Stimulated activated CD8-positive, alpha-beta memory T cell treated with anti-CD3 and anti-CD28 coated beads, Interleukin-12 subunit alpha, Interleukin-12 subunit beta, amount 100 ng/mL, for 4 hours (primary cell): ENCODE results near the gene EMP3.
"Not testable (repeated sequence)": the region's sequence is repeated elsewhere in the genome, so short reads cannot be mapped to it uniquely, and the experiment has no call there.

Source experiments
- DNase-seq: peaks from one replicate; pipeline ENCODE4 v3.0.0-alpha.2; 2020; ENCODE audit warnings: low read depth

Gene EMP3, protein sequence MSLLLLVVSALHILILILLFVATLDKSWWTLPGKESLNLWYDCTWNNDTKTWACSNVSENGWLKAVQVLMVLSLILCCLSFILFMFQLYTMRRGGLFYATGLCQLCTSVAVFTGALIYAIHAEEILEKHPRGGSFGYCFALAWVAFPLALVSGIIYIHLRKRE

GRCh38 chr19:48325265-48325910 lies at the start of gene EMP3:
Gene EMP3 (plus strand): TSS chr19:48325552. CDS start chr19:48326845, 1,293 bp downstream.
- peak; percentile 70 for DNase-seq

DNA sequence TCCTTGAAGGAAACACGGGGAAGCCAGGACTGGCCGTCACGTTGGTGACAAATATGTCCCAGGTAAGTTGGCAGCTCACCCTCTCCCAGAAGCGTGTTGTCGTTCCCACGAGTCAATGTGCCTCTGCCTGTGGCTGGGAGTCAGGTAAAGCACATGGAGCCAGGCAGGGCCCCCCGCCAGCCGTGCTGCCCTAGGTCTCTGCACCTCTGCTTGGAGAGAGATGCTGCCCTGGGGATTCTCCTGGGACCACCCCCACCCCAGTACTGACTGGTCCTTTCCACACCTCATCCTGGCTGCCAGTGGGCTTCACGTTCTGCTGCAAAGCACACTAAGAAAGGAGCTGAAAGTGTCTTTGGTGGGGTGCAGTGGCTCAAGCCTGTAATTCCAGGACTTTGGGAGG lies 45.6 kb upstream of the EMP3 start:
- no peak for DNase-seq

DNA sequence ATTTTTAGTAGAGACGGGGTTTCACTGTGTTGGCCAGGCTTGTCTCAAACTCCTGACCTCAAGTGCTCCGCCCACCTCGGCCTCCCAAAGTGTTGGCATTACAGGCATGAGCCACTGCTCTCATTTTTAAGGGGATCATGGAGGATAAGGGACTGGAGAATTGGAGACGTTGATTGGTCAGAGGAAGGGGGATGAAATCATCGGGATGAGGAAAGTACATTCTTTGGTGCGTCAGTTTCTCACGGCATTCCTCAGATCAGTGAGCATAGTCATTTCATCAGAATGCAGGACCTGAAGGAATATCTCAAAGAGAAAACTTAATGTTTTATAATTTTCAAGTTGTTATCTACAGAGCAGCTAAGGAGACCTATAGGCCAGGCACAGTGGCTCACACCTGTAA lies 41.4 kb upstream of the EMP3 start:
- DNase-seq: no peak

DNA sequence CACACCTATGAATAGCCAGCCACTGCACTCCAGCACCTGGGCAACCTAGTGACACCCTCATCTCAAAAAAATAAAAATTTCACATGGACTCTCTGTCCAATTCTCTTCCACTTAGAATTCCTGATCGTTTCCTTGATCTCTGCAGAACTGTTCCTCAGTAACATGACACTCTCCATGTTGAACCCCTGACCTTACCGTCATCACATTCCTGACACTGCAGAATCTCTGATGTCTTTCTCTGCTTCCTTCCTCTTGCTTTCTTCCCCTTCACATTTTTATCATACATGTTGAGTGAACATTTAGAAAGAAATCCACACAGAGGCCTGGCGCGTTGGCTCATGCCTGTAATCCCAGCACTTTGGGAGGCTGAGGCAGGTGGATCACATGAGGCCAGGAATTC lies 40.5 kb upstream of the EMP3 start:
- DNase-seq: no peak

- DNase-seq: no peak
Measured at GRCh38 chr19:48287748-48288147, 37.6 kb upstream of the EMP3 start.

GRCh38 chr19:48290401-48290770 lies 35.0 kb upstream of the EMP3 start:
- DNase-seq: no peak

GRCh38 chr19:48290771-48291488 lies 34.4 kb upstream of the EMP3 start:
- peak; percentile 36 for DNase-seq

DNA sequence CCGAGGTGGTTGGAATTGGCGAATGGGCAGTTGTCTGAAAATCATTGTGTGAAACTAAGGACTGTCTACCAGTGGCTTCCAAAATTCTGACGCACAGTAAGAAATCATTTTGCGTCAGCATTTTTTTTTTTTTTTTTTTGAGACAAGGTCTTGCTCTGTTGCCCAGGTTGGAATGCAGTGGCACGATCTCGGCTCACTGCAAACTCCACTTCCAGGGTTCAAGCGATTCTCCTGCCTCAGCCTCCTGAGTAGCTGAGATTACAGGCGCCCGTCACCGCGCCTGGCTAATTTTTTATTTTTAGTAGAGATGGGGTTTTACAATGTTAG lies 33.9 kb upstream of the EMP3 start:
- DNase-seq: not testable (repeated sequence)

- no peak for DNase-seq
Measured at GRCh38 chr19:48292798-48293197, 32.6 kb upstream of the EMP3 start.

GRCh38 chr19:48295458-48295857 lies 29.9 kb upstream of the EMP3 start:
- no peak for DNase-seq

DNA sequence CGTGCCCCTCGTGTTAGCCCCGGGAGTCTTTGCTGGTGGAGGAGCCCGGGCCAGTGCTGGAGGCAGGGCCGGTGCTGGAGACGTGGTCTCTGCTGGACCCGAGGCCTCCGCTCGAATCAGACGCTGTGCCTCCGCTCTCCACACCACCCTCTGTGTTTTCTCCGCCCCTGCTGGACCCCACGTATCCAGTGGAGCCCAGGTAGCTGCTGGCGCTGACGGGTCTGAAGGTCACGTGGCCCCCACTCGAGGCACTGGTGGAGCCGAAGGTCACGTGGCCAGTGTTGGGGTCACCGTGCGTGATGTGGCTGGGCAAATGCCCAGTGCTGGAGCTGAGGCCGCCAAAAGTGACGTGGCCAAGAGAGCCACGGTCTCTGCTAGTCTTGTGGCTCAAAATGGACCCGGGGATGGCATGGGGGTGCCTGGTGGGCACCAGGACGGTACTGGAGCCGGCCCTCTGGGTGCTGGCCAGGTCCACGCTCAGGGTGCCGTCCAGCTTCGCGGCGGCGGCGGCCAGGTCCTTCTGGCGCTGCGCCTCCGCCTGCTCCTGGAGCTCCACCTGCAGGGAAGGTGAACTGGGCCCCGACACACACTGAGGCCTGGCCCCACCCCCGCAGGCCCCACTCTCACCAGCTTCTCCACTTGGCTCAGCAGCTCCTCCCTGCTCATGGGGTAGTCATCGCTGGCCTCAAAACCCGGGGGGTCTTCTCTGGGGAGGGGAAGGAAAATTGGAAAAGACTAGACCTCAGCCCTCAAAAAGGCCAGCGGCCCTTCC lies 28.2 kb upstream of the EMP3 start:
- no peak for DNase-seq

DNA sequence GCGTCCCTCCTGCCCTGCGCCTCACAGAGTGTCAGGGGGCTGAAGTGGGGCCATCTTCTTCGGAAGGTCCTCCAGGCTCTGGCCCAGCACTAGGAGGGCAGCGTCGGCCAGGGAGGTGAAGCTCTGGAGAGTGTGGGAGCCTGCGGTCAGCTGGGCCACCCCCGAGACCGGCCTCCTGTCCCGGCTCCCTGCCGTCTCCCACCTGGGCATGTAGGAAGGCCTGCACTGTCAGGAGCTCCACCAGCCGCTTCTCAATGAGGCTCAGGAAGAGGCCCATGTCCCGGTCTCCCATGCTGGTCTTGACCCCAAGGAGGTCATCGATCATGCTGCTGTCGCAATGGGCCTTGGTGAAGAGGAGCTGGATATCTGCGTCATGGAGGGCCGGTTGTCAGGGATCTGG lies 27.4 kb upstream of the EMP3 start:
- DNase-seq: no peak

DNA sequence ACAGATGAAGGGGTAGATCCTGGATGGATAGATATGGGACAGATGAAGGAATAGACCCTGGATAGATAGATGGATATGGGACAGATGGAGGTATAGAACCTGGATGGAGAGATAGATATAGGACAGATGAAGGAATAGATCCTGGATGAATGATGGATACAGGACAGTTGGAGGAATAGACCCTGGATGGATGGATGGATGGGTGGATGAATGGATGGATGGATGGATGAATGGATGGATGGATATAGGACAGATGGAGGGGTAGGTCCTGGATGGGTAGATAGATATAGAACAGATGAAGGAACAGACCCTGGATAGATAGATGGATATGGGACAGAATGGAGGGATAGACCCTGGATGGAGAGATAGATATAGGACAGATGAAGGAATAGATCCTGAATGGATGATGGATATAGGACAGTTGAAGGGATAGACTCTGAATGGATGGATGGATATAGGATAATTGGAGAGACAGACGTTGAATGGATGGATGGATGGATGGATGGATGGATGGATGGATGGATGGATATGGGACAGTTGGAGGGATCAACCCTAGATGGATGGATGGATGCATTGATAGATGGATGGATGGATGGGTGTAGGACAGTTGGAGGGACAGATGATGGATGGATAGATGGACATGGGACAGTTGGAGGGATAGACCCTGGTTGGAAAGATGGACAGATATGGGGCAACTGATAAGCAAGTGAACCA lies 23.3 kb upstream of the EMP3 start:
- DNase-seq: no peak

GRCh38 chr19:48302600-48302959 lies 22.8 kb upstream of the EMP3 start:
- no peak for DNase-seq

DNA sequence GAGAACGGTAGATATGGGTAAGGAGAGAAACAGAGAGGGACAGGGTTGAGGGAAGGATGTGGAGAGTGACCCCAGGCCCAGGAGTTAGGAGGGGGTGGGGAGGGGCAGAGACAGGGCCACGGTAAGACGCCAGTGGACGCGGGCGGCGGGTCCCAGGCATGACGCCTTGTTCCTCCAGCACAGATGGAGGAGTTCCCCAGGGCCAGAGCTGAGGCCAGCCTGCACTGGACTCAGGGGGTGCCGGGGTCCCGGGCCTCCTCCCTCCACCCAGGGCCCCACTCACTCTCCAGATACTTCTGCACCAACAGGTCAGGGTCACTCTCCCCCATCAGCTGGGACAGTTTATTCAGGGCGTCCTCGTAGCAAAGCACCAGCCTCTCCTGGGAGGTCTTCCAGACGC lies 22.0 kb upstream of the EMP3 start:
- no peak for DNase-seq

DNA sequence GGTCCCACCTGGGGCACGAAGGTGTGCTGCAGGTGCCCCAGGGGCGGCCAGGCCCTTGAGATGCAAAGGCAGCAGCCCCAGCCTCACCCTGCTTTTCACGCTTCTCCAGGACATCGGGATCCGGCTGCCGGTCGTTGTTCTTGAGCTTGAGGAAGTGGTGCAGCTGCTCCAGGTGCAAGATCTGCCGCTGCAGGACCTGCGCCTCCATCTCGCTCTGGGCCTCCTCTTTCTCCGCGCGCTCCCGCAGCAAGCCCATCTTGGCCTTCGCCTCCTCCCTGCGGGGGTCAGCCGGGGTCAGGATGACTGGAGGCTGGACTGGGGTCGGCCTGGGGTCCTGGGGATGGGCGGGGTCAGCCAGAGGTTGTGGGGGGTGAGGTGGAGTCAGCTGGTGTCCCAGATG lies 21.5 kb upstream of the EMP3 start:
- no peak for DNase-seq

DNA sequence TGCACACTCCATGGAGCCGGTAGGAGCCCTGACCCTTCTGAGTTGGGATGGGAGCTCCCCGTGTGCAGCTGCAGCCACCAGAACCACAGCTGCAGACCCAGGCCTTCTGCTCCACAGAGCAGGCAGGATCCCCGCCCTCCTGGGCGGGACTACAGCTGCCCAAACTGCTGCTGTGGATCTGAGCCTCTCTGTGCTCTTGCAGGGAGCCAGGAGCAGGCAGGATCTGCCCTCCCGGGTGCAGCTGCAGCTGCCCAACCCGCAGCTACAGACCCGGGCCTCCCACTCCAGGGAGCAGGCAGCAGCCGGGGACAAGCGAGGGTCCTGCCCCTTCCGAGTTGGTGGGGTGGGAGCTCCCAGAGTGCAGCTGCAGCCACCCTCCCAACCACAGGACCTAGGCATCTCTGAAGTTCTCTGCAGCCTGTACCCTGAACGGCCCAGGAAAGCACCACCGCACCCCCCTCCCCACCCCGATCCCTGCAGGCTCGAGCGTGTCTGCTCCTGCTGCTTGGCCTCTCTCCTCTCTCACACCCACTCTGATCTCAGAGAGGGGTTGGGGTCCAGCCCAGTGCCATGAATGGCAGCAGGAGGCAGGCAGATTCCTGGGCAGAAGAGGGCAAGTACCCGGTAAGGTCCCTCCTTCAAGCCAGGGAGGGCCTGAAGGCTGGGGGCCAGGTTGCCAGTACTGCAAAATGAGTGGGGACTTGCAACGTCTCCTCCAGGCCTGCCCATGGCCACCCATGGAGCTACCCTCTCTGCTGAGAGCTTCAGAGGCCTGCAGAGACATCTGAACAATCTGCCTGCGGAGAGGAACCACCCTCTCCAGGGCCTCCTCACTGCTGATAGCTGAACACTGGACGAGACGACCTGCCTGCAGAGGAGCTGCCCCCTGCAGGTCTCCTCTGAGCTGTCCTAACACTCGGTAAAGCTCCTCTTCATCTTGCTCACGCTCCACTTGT lies 16.4 kb upstream of the EMP3 start:
- no peak for DNase-seq

- not testable (repeated sequence) for DNase-seq
Measured at GRCh38 chr19:48309731-48310130, 15.6 kb upstream of the EMP3 start.

GRCh38 chr19:48310227-48310626 lies 15.1 kb upstream of the EMP3 start:
- DNase-seq: no peak

DNA sequence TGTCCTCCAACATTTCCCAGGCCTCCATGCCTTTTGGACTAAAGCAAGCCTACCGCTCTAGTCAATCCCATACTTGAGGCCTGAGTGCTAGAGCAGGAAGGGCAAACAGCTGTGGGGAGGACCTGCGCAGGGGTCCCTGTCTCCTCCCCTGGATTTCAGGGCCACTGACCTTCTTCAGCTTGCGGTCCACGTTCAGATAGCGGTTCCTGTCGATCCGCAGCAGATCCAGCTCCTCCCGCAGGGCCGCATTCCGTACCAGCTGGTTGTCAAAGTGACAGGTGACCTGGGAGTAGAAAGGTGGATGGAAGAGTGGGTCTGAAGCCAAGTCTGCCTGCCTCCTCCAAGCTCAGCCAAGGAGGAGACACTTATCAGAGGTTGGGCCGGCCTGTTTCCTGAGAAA lies 14.0 kb upstream of the EMP3 start:
- DNase-seq: no peak

- DNase-seq: no peak
Measured at GRCh38 chr19:48315712-48316111, 9.6 kb upstream of the EMP3 start.

DNA sequence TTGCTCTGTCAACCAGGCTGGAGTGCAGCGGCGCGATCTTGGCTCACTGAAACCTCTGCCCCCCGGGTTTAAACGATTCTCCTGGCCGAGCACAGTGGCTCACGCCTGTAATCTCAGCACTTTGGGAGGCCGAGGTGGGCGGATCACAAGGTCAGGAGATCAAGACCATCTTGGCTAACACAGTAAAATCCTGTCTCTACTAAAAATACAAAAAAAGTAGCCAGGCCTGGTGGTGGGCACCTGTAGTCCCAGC lies 7.7 kb upstream of the EMP3 start:
- not testable (repeated sequence) for DNase-seq
